CD4-positive, alpha-beta T cell treated with Interleukin-10 for 1 hour (primary cell): ENCODE results near the gene CAMTA1.
A peak's percentile ranks its signal among the peaks of the same experiment; 100 is the strongest.

Experiments used
- DNase-seq: peaks from one replicate; pipeline ENCODE4 v3.0.0-alpha.2; 2020

Gene CAMTA1

GRCh38 chr1:7174980-7175906 lies 390.0 kb downstream of the CAMTA1 start:
- DNase-seq, result no peak

- no peak for DNase-seq
These were observed 391.8 kb downstream of the CAMTA1 start for GRCh38 chr1:7177021-7177420.

- DNase-seq, result no peak
These were observed 392.3 kb downstream of the CAMTA1 start for GRCh38 chr1:7177438-7178146.

GRCh38 chr1:7178336-7178735 lies 393.1 kb downstream of the CAMTA1 start:
- DNase-seq, result no peak

- DNase-seq, result no peak
These were observed 393.5 kb downstream of the CAMTA1 start for GRCh38 chr1:7178741-7179140.

- DNase-seq, result no peak
These were observed 400.5 kb downstream of the CAMTA1 start for GRCh38 chr1:7185721-7186120.

GRCh38 chr1:7186382-7187111 lies 401.3 kb downstream of the CAMTA1 start:
- DNase-seq, result no peak

GRCh38 chr1:7187112-7187493 lies 401.8 kb downstream of the CAMTA1 start:
- no peak for DNase-seq

- no peak for DNase-seq
These were observed 405.0 kb downstream of the CAMTA1 start for GRCh38 chr1:7190261-7190660.

GRCh38 chr1:7192453-7192852 lies 407.2 kb downstream of the CAMTA1 start:
- DNase-seq, result no peak

GRCh38 chr1:7196036-7196911 lies 411.0 kb downstream of the CAMTA1 start:
- no peak for DNase-seq

- no peak for DNase-seq
These were observed 413.4 kb downstream of the CAMTA1 start for GRCh38 chr1:7198664-7199063.

GRCh38 chr1:7199077-7199779 lies 414.0 kb downstream of the CAMTA1 start:
- no peak for DNase-seq

- peak; percentile 2 for DNase-seq
These were observed 422.8 kb downstream of the CAMTA1 start for GRCh38 chr1:7207875-7208646.

GRCh38 chr1:7208647-7209180 lies 423.5 kb downstream of the CAMTA1 start:
- DNase-seq, result no peak

- no peak for DNase-seq
These were observed 424.1 kb downstream of the CAMTA1 start for GRCh38 chr1:7209336-7209735.

- peak; percentile 32 for DNase-seq
These were observed 433.1 kb downstream of the CAMTA1 start for GRCh38 chr1:7218210-7218832.

- no peak for DNase-seq
These were observed 433.8 kb downstream of the CAMTA1 start for GRCh38 chr1:7219031-7219430.

GRCh38 chr1:7220007-7220406 lies 434.8 kb downstream of the CAMTA1 start:
- no peak for DNase-seq

- DNase-seq, result no peak
These were observed 435.5 kb downstream of the CAMTA1 start for GRCh38 chr1:7220712-7221252.
